Smooth muscle cell (in vitro differentiated cells): ENCODE measurements around the gene BTD. TPM values are rescaled to one million over a fixed set of nuclear protein-coding genes. Genes with fewer than 3 reads are reported as not detected.
A peak's percentile ranks its signal among the peaks of the same experiment; 100 is the strongest.

ENCODE experiments used
- DNase-seq: peaks from one replicate; lab custom pipeline; 2025; ENCODE audit not compliant: unreplicated experiment; lab: John Stamatoyannopoulos, UW
- H2AFZ ChIP-seq: fragments of 200-600 bp; sonication (generic); 2 replicates; pipeline ENCODE4 v1.6.0; 2016; ENCODE audit warnings: antibody characterized with exemption, low read depth, mild to moderate bottlenecking
- H3F3A ChIP-seq: fragments of 200-600 bp; sonication (generic); 2 replicates; pipeline ENCODE4 v1.6.0; 2017; ENCODE audit warnings: antibody characterized with exemption, low read depth
- H3K27ac ChIP-seq: fragments of 200-600 bp; sonication (generic); 2 replicates; pipeline ENCODE4 v1.5.1; 2016; ENCODE audit warnings: low read depth, mild to moderate bottlenecking
- H3K27me3 ChIP-seq: fragments of 200-600 bp; sonication (generic); 2 replicates; pipeline ENCODE4 v1.6.1; 2016; ENCODE audit warnings: low read depth, mild to moderate bottlenecking
- H3K36me3 ChIP-seq: fragments of 200-600 bp; sonication (generic); 2 replicates; pipeline ENCODE4 v1.5.1; 2016; ENCODE audit warnings: low read depth
- H3K4me1 ChIP-seq: fragments of 200-600 bp; sonication (generic); 2 replicates; pipeline ENCODE4 v1.5.1; 2016; ENCODE audit warnings: low read depth
- H3K4me2 ChIP-seq: fragments of 200-600 bp; sonication (generic); 2 replicates; pipeline ENCODE4 v1.6.0; 2016; ENCODE audit warnings: mild to moderate bottlenecking
- H3K4me3 ChIP-seq: fragments of 200-600 bp; sonication (generic); 2 replicates; pipeline ENCODE4 v1.5.1; 2016; ENCODE audit warnings: mild to moderate bottlenecking
- H3K79me2 ChIP-seq: fragments of 200-600 bp; sonication (generic); 2 replicates; pipeline ENCODE4 v1.6.0; 2016; ENCODE audit warnings: low read depth, mild to moderate bottlenecking
- H3K9ac ChIP-seq: fragments of 200-600 bp; sonication (generic); 2 replicates; pipeline ENCODE4 v1.6.0; 2016; ENCODE audit warnings: low read depth
- H3K9me3 ChIP-seq: fragments of 200-600 bp; sonication (generic); replicated peaks from 2 replicates; pipeline ENCODE4 v1.5.1; 2016; ENCODE audit warnings: low read depth
- H4K20me1 ChIP-seq: fragments of 200-600 bp; sonication (generic); 2 replicates; pipeline ENCODE4 v1.6.0; 2016; ENCODE audit warnings: low read depth
- WGBS: methylation state at CpG from one replicate; pipeline ENCODE4 v1.1.7; 2016; ENCODE audit warnings: low lambda C conversion rate; 5-methylcytosine and 5-hydroxymethylcytosine counted together
- polyA plus RNA-seq: library from polyadenylated mRNA; unstranded; fragments of >200 nt; fragmentation: Nextera tagmentation; extraction: Ambion mirVana; gene quantifications from 2 replicates; pipeline ENCODE4 v1.2.1, GENCODE V29; 2016
- total RNA-seq: library from RNA; depleted of rRNA; stranded (reverse); fragments of >200 nt; gene quantifications from 2 replicates; pipeline ENCODE4 v1.2.3, GENCODE V29; 2014
- TF ChIP-seq, protein P1 (sequence below): fragments of 200-600 bp; sonication (generic); IDR thresholded peaks from 2 replicates; pipeline ENCODE4 v1.5.1; 2017; ENCODE audit warnings: borderline replicate concordance, mild to moderate bottlenecking, antibody characterized with exemption; ENCODE audit not compliant: insufficient read depth, poor library complexity, severe bottlenecking

BTD gene
- total and polyA plus RNA-seq, 2 experiments from 2014 or later, result 20.9 to 23.6 TPM

DNA sequence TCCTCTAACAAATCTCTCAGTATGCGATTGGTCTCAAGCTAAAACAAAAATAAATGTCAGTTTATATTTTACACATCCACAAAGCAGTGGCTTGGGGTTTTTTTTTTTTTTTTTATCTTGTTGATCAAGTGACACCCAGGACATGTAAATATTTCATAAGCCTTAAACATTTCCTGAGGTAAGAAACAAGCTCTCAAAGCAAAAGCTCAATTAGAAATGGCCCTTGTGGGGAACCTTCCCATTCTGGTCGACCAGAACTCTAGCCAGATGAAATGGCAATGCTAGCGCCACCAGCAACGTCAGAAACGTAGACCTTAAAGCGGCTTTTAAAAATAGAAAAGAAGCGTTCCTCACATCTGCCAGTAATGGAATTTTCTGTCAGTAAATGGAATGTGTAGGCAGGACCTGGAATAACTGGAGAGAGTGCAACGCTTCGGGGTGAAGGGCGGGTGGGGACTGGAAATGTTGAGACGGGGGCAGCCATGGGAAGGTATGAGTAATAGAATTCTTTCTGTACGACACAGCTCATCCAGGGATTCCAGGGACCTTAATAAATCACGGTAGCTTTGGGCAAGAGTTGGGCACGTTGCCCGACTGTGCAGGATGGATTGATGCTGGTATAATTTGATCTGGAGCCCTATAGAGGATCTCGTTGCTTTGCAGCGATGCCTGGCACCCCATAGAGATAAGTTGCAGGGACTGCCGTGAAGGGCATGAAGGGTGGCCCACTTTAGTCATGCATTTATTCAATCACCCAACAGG, 44.4 kb downstream of the BTD start:
- 21% methylated on average over 18 of the region's 18 CpGs for WGBS
- peak; percentile 10 for DNase-seq
- no peaks in the 10 kb centered on the region for H3K36me3 ChIP-seq
- H3F3A ChIP-seq, result peaks cover 16% of the 10 kb centered on the region
- H2AFZ ChIP-seq, result peak overlapping the region; percentile 3
- peak overlapping the region; percentile 100 for H3K27ac ChIP-seq
- TF ChIP-seq, protein P1, sequence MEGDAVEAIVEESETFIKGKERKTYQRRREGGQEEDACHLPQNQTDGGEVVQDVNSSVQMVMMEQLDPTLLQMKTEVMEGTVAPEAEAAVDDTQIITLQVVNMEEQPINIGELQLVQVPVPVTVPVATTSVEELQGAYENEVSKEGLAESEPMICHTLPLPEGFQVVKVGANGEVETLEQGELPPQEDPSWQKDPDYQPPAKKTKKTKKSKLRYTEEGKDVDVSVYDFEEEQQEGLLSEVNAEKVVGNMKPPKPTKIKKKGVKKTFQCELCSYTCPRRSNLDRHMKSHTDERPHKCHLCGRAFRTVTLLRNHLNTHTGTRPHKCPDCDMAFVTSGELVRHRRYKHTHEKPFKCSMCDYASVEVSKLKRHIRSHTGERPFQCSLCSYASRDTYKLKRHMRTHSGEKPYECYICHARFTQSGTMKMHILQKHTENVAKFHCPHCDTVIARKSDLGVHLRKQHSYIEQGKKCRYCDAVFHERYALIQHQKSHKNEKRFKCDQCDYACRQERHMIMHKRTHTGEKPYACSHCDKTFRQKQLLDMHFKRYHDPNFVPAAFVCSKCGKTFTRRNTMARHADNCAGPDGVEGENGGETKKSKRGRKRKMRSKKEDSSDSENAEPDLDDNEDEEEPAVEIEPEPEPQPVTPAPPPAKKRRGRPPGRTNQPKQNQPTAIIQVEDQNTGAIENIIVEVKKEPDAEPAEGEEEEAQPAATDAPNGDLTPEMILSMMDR, result no peak
- H3K4me3 ChIP-seq, result no peak overlapping the region
- H3K79me2 ChIP-seq, result no peaks in the 10 kb centered on the region
- H3K4me1 ChIP-seq, result peaks cover 11% of the 10 kb centered on the region
- peak overlapping the region; percentile 84 for H3K9ac ChIP-seq
- H3K27me3 ChIP-seq, result no peaks in the 10 kb centered on the region
- H4K20me1 ChIP-seq, result no peaks in the 10 kb centered on the region
- peak overlapping the region; percentile 75 for H3K4me2 ChIP-seq
- H3K9me3 ChIP-seq, result no peaks in the 10 kb centered on the region

- no peak overlapping the region for H2AFZ ChIP-seq
- peak overlapping the region; percentile 100 for H3K27ac ChIP-seq
- no peaks in the 10 kb centered on the region for H3K79me2 ChIP-seq
- 14% methylated on average over 11 of the region's 13 CpGs for WGBS
- H3K27me3 ChIP-seq, result no peaks in the 10 kb centered on the region
- H3K9ac ChIP-seq, result peak overlapping the region; percentile 93
- no peaks in the 10 kb centered on the region for H3K36me3 ChIP-seq
- DNase-seq, result peak; percentile 56
- H3F3A ChIP-seq, result peaks cover 16% of the 10 kb centered on the region
- H3K4me3 ChIP-seq, result peak overlapping the region; percentile 14
- H3K9me3 ChIP-seq, result no peaks in the 10 kb centered on the region
- H3K4me1 ChIP-seq, result peaks cover 11% of the 10 kb centered on the region
- TF ChIP-seq, protein P1, result no peak
- H3K4me2 ChIP-seq, result peak overlapping the region; percentile 80
- H4K20me1 ChIP-seq, result no peaks in the 10 kb centered on the region
Observed at GRCh38 chr3:15646851-15647511, 45.4 kb downstream of the BTD start.

DNA sequence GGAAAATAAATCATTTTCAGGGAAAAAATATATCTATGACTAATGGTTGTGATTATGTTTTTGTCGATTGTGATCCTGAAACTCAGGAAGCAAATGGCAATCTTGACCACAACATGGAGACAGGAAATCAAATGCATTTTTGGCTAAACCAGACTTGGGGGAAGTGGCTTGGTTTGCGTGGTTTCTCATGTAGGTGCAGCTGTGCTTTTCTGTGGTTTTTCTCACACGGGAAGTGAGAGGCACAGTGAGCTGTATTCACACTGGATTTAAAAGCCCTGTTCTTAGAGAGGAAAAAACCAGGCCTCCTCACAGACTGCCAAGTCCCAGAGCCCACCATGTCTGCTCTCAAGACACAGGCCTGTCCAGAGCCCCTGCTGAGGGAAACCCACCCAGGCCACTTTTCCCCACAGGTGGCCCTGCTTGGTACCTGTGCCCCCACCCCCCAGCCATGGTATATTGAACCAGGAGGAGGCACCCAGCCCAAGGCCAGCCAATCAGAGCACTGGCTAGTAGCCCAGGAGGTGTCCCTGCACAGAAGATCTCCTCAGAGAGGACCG, 46.1 kb downstream of the BTD start:
- WGBS, result 21% methylated on average over 4 of the region's 4 CpGs
- TF ChIP-seq, protein P1, result no peak
- Histone ChIP-seq H3K4me3 (peak overlapping the region; percentile 14), H3K4me2 (peak overlapping the region; percentile 80), H3K36me3 (no peaks in the 10 kb centered on the region), H3K9ac (peak overlapping the region; percentile 93), H3K4me1 (peaks cover 11% of the 10 kb centered on the region), H3K27ac (peak overlapping the region; percentile 100), H3K9me3 (no peaks in the 10 kb centered on the region), H2AFZ (no peak overlapping the region), H3K79me2 (no peaks in the 10 kb centered on the region), H3K27me3 (no peaks in the 10 kb centered on the region), H4K20me1 (no peaks in the 10 kb centered on the region), H3F3A (peaks cover 16% of the 10 kb centered on the region)
- DNase-seq, result no peak
